ENCODE measurements around the gene CRACR2B. TPM values are rescaled to one million over a fixed set of nuclear protein-coding genes. Genes with fewer than 3 reads are reported as not detected.

Gene CRACR2B
- total and polyA plus RNA-seq, 2 of the 13 experiments (the other 11 are each of a cell fraction or from before 2014, with no cell fraction given), result 14.9 to 21.0 TPM

- TF ChIP-seq ZMAT3 (CRISPR knock-in tag; conservative IDR thresholded peaks at IDR 0.05), result no peak
Measured at GRCh38 chr11:843086-843734, 15.5 kb downstream of the CRACR2B start (continued).

GRCh38 chr11:843818-844692 lies 16.3 kb downstream of the CRACR2B start:
- ATAC-seq (peak; percentile 62), FAIRE-seq (peak; percentile 73), DNase-seq (ENCODE audit: low spot score) (peak; percentile 89)
- no TSS peak for BruUV-seq (replicated peaks)
- H3K36me3 ChIP-seq (replicated peaks in 1 of 2; ENCODE audit: control insufficient read depth in 1 of 2, insufficient read depth in 2 of 2, low read length in 2 of 2), result peaks cover 4 to 17% of the 10 kb centered on the region in 2 experiments
- peak overlapping the region; percentile 92 for H3K9ac ChIP-seq (ENCODE audit: insufficient read depth, low read depth, low read length)
- in situ Hi-C loops (cut with HindIII; ENCODE audit: extremely low pct_ligation_motif_present, low pct_unique_long_range_greater_than_20kb), result no loop called here
- H4K20me1 ChIP-seq (ENCODE audit: insufficient read depth, low read length), result peaks cover 15% of the 10 kb centered on the region; the same call in 1 of the 2 replicates
- H3K27me3 ChIP-seq (ENCODE audit: control insufficient read depth in 1 of 2, insufficient read depth in 2 of 2, low read length in 2 of 2), result no peaks in the 10 kb centered on the region
- no peaks in the 10 kb centered on the region for H3K9me3 ChIP-seq (ENCODE audit: low read length)
- peak overlapping the region; percentile 85 for H3K4me2 ChIP-seq (ENCODE audit: low read depth, low read length)
- H3K4me3 ChIP-seq (replicated peaks in 1 of 3; ENCODE audit: insufficient read depth in 1 of 3, low read depth in 2 of 3, low read length in 3 of 3), result peak overlapping the region; percentile 97 to 100 (median 98); a peak in 5 of 6 replicates
- peak overlapping the region; percentile 83 for H3K27ac ChIP-seq (ENCODE audit: extremely low read length, insufficient read depth, low read length)
- no peak overlapping the region for H2AFZ ChIP-seq (ENCODE audit: low read length)
- ChIA-PET CTCF (ENCODE audit: low intra/inter-chr PET ratio, low total read pairs) (no interaction called here), POLR2A (interaction anchor here (0.8 to 11.1 kb wide), 16 partner anchors 13 to 206 kb away, joined by 3 to 141 read pairs (median 4); partner anchors contain the start of genes CD151, CRACR2B, PNPLA2 and RPLP2)
- 2% methylated on average over 8 of the region's 25 CpGs for WGBS (ENCODE audit: low lambda C conversion rate)
- intact Hi-C loops (cut with micrococcal nuclease; ENCODE audit: unreplicated experiment), result loop anchor here (5.0 kb wide), 1 partner anchor 37 kb away; the partner anchor contains the start of genes PIDD1 and RPLP2
- H3K79me2 ChIP-seq (ENCODE audit: insufficient read depth, low read length), result peaks cover 27% of the 10 kb centered on the region
- H3K4me1 ChIP-seq (ENCODE audit: insufficient read depth, low read length), result peaks cover 49% of the 10 kb centered on the region
- TF ChIP-seq KDM5A (IDR thresholded peaks at IDR 0.05; ENCODE audit: borderline replicate concordance, low read length), result no peak
- peak; percentile 97 for TF ChIP-seq MAX (IDR thresholded peaks at IDR 0.05)
- TF ChIP-seq RFXANK (CRISPR knock-in tag; IDR thresholded peaks at IDR 0.05), result no peak
- peak; percentile 53; the same call in 1 of the 2 replicates for TF ChIP-seq GFI1 (CRISPR knock-in tag; IDR thresholded peaks at IDR 0.05; ENCODE audit: borderline replicate concordance)
- peak; percentile 53; the same call in 1 of the 2 replicates for TF ChIP-seq LBX2 (CRISPR knock-in tag; IDR thresholded peaks at IDR 0.05; ENCODE audit: borderline replicate concordance)
- peak; percentile 78; the same call in 1 of the 2 replicates for TF ChIP-seq ZNF589 (CRISPR knock-in tag; conservative IDR thresholded peaks at IDR 0.05)
- TF ChIP-seq, protein P1, sequence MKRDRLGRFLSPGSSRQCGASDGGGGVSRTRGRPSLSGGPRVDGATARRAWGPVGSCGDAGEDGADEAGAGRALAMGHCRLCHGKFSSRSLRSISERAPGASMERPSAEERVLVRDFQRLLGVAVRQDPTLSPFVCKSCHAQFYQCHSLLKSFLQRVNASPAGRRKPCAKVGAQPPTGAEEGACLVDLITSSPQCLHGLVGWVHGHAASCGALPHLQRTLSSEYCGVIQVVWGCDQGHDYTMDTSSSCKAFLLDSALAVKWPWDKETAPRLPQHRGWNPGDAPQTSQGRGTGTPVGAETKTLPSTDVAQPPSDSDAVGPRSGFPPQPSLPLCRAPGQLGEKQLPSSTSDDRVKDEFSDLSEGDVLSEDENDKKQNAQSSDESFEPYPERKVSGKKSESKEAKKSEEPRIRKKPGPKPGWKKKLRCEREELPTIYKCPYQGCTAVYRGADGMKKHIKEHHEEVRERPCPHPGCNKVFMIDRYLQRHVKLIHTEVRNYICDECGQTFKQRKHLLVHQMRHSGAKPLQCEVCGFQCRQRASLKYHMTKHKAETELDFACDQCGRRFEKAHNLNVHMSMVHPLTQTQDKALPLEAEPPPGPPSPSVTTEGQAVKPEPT (CRISPR knock-in tag; IDR thresholded peaks at IDR 0.05; ENCODE audit: low read depth), result peak; percentile 68; the same call in 1 of the 2 replicates
- TF ChIP-seq ZBED4 (CRISPR knock-in tag; IDR thresholded peaks at IDR 0.05; ENCODE audit: borderline replicate concordance), result no peak
- no peak for TF ChIP-seq TAF15 (IDR thresholded peaks at IDR 0.05; ENCODE audit: low read depth, low read length, poor library complexity, severe bottlenecking)
- TF ChIP-seq, protein P2, sequence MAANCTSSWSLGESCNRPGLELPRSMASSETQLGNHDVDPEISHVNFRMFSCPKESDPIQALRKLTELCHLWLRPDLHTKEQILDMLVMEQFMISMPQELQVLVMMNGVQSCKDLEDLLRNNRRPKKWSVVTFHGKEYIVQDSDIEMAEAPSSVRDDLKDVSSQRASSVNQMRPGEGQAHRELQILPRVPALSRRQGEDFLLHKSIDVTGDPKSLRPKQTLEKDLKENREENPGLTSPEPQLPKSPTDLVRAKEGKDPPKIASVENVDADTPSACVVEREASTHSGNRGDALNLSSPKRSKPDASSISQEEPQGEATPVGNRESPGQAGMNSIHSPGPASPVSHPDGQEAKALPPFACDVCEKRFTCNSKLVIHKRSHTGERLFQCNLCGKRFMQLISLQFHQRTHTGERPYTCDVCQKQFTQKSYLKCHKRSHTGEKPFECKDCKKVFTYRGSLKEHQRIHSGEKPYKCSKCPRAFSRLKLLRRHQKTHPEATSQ (CRISPR knock-in tag; IDR thresholded peaks at IDR 0.05; ENCODE audit: borderline replicate concordance), result no peak

Measured in HepG2 (cell line).